Erythroblast (primary cell): ENCODE measurements around the gene MEFV.

Source experiments
- GATA1 ChIP-seq: IDR thresholded peaks from 2 replicates; pipeline ENCODE4 v1.6.1; 2011; ENCODE audit warnings: low read depth, mild to moderate bottlenecking, control low read depth, low read length, moderate library complexity
- POLR2A ChIP-seq: IDR thresholded peaks from 2 replicates; pipeline ENCODE4 v1.6.1; 2011; ENCODE audit warnings: mild to moderate bottlenecking, low read length

DNA sequence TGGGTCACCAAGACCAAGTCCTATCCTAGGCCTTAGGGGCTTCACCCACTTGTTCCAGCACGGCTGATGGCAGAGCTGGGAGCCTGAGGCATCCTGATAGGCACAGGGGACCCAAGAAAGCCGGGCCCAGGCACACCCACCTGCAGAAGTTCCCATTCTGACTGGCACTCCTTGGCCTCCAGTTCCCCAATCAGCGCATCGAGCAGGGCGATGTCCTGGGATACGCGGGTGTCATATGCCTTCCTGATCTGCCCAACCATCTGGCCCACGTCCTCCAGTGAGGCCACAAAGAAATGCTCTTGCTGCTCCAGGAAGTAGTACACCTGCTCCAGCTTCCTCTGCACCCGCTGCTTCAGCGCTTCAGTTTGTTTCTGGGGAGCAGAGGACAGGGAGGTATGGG lies 9.6 kb downstream of the MEFV start:
- TF ChIP-seq POLR2A (no peak), GATA1 (no peak)
